ENCODE measurements around the gene TPBG.
"Not testable (repeated sequence)": the region's sequence is repeated elsewhere in the genome, so short reads cannot be mapped to it uniquely, and the experiment has no call there.

TPBG gene

GRCh38 chr6:82376636-82377035 is 13.0 kb downstream of the TPBG start:
- no peak for DNase-seq

GRCh38 chr6:82380566-82381185 is 17.1 kb downstream of the TPBG start:
- DNase-seq, result no peak

- DNase-seq, result peak in 1 of 2 experiments; percentile 16
Observed at GRCh38 chr6:82381278-82381677, 17.7 kb downstream of the TPBG start.

- DNase-seq, result peak in 1 of 2 experiments; percentile 47
Observed at GRCh38 chr6:82385102-82385501, 21.5 kb downstream of the TPBG start.

- no peak for DNase-seq
Observed at GRCh38 chr6:82385546-82385945, 21.9 kb downstream of the TPBG start.

GRCh38 chr6:82385961-82386360 is 22.3 kb downstream of the TPBG start:
- DNase-seq, result peak; percentile 2 to 34

GRCh38 chr6:82394770-82395169 is 31.2 kb downstream of the TPBG start:
- not testable (repeated sequence) for DNase-seq

- no peak for DNase-seq
Observed at GRCh38 chr6:82396964-82397751, 33.5 kb downstream of the TPBG start.

GRCh38 chr6:82397962-82398692 is 34.5 kb downstream of the TPBG start:
- DNase-seq, result no peak

GRCh38 chr6:82408952-82409431 is 45.4 kb downstream of the TPBG start:
- no peak for DNase-seq

- DNase-seq, result no peak
Observed at GRCh38 chr6:82410151-82410648, 46.6 kb downstream of the TPBG start.

GRCh38 chr6:82413868-82414267 is 50.3 kb downstream of the TPBG start:
- DNase-seq, result no peak

- no peak for DNase-seq
Observed at GRCh38 chr6:82415820-82416219, 52.2 kb downstream of the TPBG start.

GRCh38 chr6:82416346-82416745 is 52.7 kb downstream of the TPBG start:
- no peak for DNase-seq
